Smooth muscle cell (in vitro differentiated cells): Measurements from ENCODE around the gene NLGN2. TPM values are rescaled to one million over a fixed set of nuclear protein-coding genes. Genes with fewer than 3 reads are reported as not detected.

ENCODE experiments used
- DNase-seq: peaks from one replicate; lab custom pipeline; 2025; ENCODE audit not compliant: unreplicated experiment; lab: John Stamatoyannopoulos, UW
- H2AFZ ChIP-seq: fragments of 200-600 bp; sonication (generic); 2 replicates; pipeline ENCODE4 v1.6.0; 2016; ENCODE audit warnings: antibody characterized with exemption, low read depth, mild to moderate bottlenecking
- H3F3A ChIP-seq: fragments of 200-600 bp; sonication (generic); 2 replicates; pipeline ENCODE4 v1.6.0; 2017; ENCODE audit warnings: antibody characterized with exemption, low read depth
- H3K27ac ChIP-seq: fragments of 200-600 bp; sonication (generic); 2 replicates; pipeline ENCODE4 v1.5.1; 2016; ENCODE audit warnings: low read depth, mild to moderate bottlenecking
- H3K27me3 ChIP-seq: fragments of 200-600 bp; sonication (generic); 2 replicates; pipeline ENCODE4 v1.6.1; 2016; ENCODE audit warnings: low read depth, mild to moderate bottlenecking
- H3K36me3 ChIP-seq: fragments of 200-600 bp; sonication (generic); 2 replicates; pipeline ENCODE4 v1.5.1; 2016; ENCODE audit warnings: low read depth
- H3K4me1 ChIP-seq: fragments of 200-600 bp; sonication (generic); 2 replicates; pipeline ENCODE4 v1.5.1; 2016; ENCODE audit warnings: low read depth
- H3K4me2 ChIP-seq: fragments of 200-600 bp; sonication (generic); 2 replicates; pipeline ENCODE4 v1.6.0; 2016; ENCODE audit warnings: mild to moderate bottlenecking
- H3K4me3 ChIP-seq: fragments of 200-600 bp; sonication (generic); 2 replicates; pipeline ENCODE4 v1.5.1; 2016; ENCODE audit warnings: mild to moderate bottlenecking
- H3K79me2 ChIP-seq: fragments of 200-600 bp; sonication (generic); 2 replicates; pipeline ENCODE4 v1.6.0; 2016; ENCODE audit warnings: low read depth, mild to moderate bottlenecking
- H3K9ac ChIP-seq: fragments of 200-600 bp; sonication (generic); 2 replicates; pipeline ENCODE4 v1.6.0; 2016; ENCODE audit warnings: low read depth
- H3K9me3 ChIP-seq: fragments of 200-600 bp; sonication (generic); replicated peaks from 2 replicates; pipeline ENCODE4 v1.5.1; 2016; ENCODE audit warnings: low read depth
- H4K20me1 ChIP-seq: fragments of 200-600 bp; sonication (generic); 2 replicates; pipeline ENCODE4 v1.6.0; 2016; ENCODE audit warnings: low read depth
- CTCF ChIP-seq: fragments of 200-600 bp; sonication (generic); IDR thresholded peaks from 2 replicates; pipeline ENCODE4 v1.5.1; 2017; ENCODE audit warnings: borderline replicate concordance, mild to moderate bottlenecking, antibody characterized with exemption; ENCODE audit not compliant: insufficient read depth, poor library complexity, severe bottlenecking
- WGBS: methylation state at CpG from one replicate; pipeline ENCODE4 v1.1.7; 2016; ENCODE audit warnings: low lambda C conversion rate; 5-methylcytosine and 5-hydroxymethylcytosine counted together
- polyA plus RNA-seq: library from polyadenylated mRNA; unstranded; fragments of >200 nt; fragmentation: Nextera tagmentation; extraction: Ambion mirVana; gene quantifications from 2 replicates; pipeline ENCODE4 v1.2.1, GENCODE V29; 2016
- total RNA-seq: library from RNA; depleted of rRNA; stranded (reverse); fragments of >200 nt; gene quantifications from 2 replicates; pipeline ENCODE4 v1.2.3, GENCODE V29; 2014

NLGN2 gene
- total and polyA plus RNA-seq, 2 experiments from 2014 or later = 10.8 to 20.9 TPM

GRCh38 chr17:7448461-7448860 lies 40.8 kb downstream of the NLGN2 start:
- Histone ChIP-seq H4K20me1 (no peaks in the 10 kb centered on the region), H3K27ac (no peak overlapping the region), H3K36me3 (no peaks in the 10 kb centered on the region), H3K4me3 (no peak overlapping the region), H3K4me2 (no peak overlapping the region), H3K27me3 (peaks cover 3% of the 10 kb centered on the region), H2AFZ (no peak overlapping the region), H3K4me1 (peaks cover 5% of the 10 kb centered on the region), H3K79me2 (no peaks in the 10 kb centered on the region), H3F3A (no peaks in the 10 kb centered on the region), H3K9me3 (no peaks in the 10 kb centered on the region), H3K9ac (no peak overlapping the region)
- WGBS = 90% methylated on average over 7 of the region's 7 CpGs
- TF ChIP-seq CTCF = no peak
- no peak for DNase-seq

- no peaks in the 10 kb centered on the region for H3K36me3 ChIP-seq
- H3F3A ChIP-seq = peaks cover 35% of the 10 kb centered on the region
- TF ChIP-seq CTCF = no peak
- H3K4me1 ChIP-seq = peaks cover 8% of the 10 kb centered on the region
- H3K4me3 ChIP-seq = no peak overlapping the region
- 86% methylated on average over 3 of the region's 3 CpGs for WGBS
- no peaks in the 10 kb centered on the region for H3K27me3 ChIP-seq
- H4K20me1 ChIP-seq = peaks cover 13% of the 10 kb centered on the region
- no peaks in the 10 kb centered on the region for H3K79me2 ChIP-seq
- no peak overlapping the region for H2AFZ ChIP-seq
- H3K27ac ChIP-seq = no peak overlapping the region
- no peak overlapping the region for H3K4me2 ChIP-seq
- H3K9ac ChIP-seq = no peak overlapping the region
- no peaks in the 10 kb centered on the region for H3K9me3 ChIP-seq
- no peak for DNase-seq
These were observed 52.4 kb downstream of the NLGN2 start for GRCh38 chr17:7459961-7460545.

GRCh38 chr17:7460850-7461660 lies 53.4 kb downstream of the NLGN2 start:
- Histone ChIP-seq H3K9me3 (no peaks in the 10 kb centered on the region), H3K4me3 (no peak overlapping the region), H3K27me3 (no peaks in the 10 kb centered on the region), H3F3A (peaks cover 35% of the 10 kb centered on the region), H2AFZ (no peak overlapping the region), H3K4me2 (no peak overlapping the region), H3K79me2 (peaks cover 7% of the 10 kb centered on the region), H3K4me1 (peaks cover 8% of the 10 kb centered on the region), H3K27ac (no peak overlapping the region), H3K9ac (no peak overlapping the region), H4K20me1 (peaks cover 22% of the 10 kb centered on the region), H3K36me3 (no peaks in the 10 kb centered on the region)
- TF ChIP-seq CTCF = no peak
- DNase-seq = no peak
- 90% methylated on average over 7 of the region's 7 CpGs for WGBS
